ENCODE measurements around the gene TSSK6.

- no peak for TF ChIP-seq ZNF384 (IDR thresholded peaks at IDR 0.05)
- no peak for TF ChIP-seq FOXA1 (IDR thresholded peaks at IDR 0.05)
- no peak for TF ChIP-seq TARDBP (IDR thresholded peaks at IDR 0.05)
Measured at GRCh38 chr19:19543640-19544039, 28.3 kb upstream of the TSSK6 start.

Measured in HEK293T (cell line).